HepG2 (cell line): ENCODE measurements around the gene LECT2. TPM values are rescaled to one million over a fixed set of nuclear protein-coding genes. Genes with fewer than 3 reads are reported as not detected.

Experiments used
- GZF1 ChIP-seq: sonication (generic); formaldehyde crosslinking; IDR thresholded peaks from 2 replicates; pipeline ENCODE4 v1.5.1; 2020; ENCODE audit warnings: mild to moderate bottlenecking, missing genetic modification reagents
- HOXD1 ChIP-seq: sonication (generic); formaldehyde crosslinking; IDR thresholded peaks from 2 replicates; pipeline ENCODE4 v1.5.0; 2020; ENCODE audit warnings: missing genetic modification reagents
- KLF11 ChIP-seq: IDR thresholded peaks from 2 replicates; pipeline ENCODE4 v1.6.1; 2016; ENCODE audit warnings: missing compliant biosample characterization
- NFYC ChIP-seq: IDR thresholded peaks from 2 replicates; pipeline ENCODE4 v1.6.1; 2016; ENCODE audit warnings: missing genetic modification reagents, missing compliant biosample characterization
- RBM39 ChIP-seq: fragments of 200-400 bp; formaldehyde crosslinking; IDR thresholded peaks from one replicate; pipeline ENCODE4 v1.6.1; 2018; ENCODE audit warnings: antibody characterized with exemption, mild to moderate bottlenecking, low read depth, low read length; ENCODE audit not compliant: poor library complexity, severe bottlenecking
- SKIL ChIP-seq: sonication (generic); formaldehyde crosslinking; IDR thresholded peaks from 2 replicates; pipeline ENCODE4 v1.8.0; 2022; ENCODE audit warnings: missing genetic modification reagents, mild to moderate bottlenecking, moderate library complexity, borderline replicate concordance
- SMAD3 ChIP-seq: sonication (generic); formaldehyde crosslinking; IDR thresholded peaks from 2 replicates; pipeline ENCODE4 v1.4.0; 2020; ENCODE audit warnings: missing genetic modification reagents
- SNAI1 ChIP-seq: sonication (generic); formaldehyde crosslinking; IDR thresholded peaks from 2 replicates; pipeline ENCODE4 v1.5.0; 2020; ENCODE audit warnings: mild to moderate bottlenecking, missing genetic modification reagents, borderline replicate concordance
- TIGD3 ChIP-seq: sonication (generic); formaldehyde crosslinking; IDR thresholded peaks from 2 replicates; pipeline ENCODE4 v1.5.1; 2020; ENCODE audit warnings: mild to moderate bottlenecking, missing genetic modification reagents, borderline replicate concordance
- ZBTB43 ChIP-seq: sonication (generic); formaldehyde crosslinking; conservative IDR thresholded peaks from 2 replicates; pipeline ENCODE4 v1.4.0; 2020; ENCODE audit warnings: missing genetic modification reagents
- ZC3H13 ChIP-seq: sonication (generic); formaldehyde crosslinking; IDR thresholded peaks from 2 replicates; pipeline ENCODE4 v1.8.1; 2023; ENCODE audit warnings: mild to moderate bottlenecking, missing genetic modification reagents, moderate library complexity
- ZKSCAN1 ChIP-seq: fragments of 150-350 bp; IDR thresholded peaks from 2 replicates; pipeline ENCODE4 v1.6.1; 2014; ENCODE audit warnings: low read length
- ZNF251 ChIP-seq: sonication (generic); formaldehyde crosslinking; IDR thresholded peaks from 2 replicates; pipeline ENCODE4 v1.9.0; 2021; ENCODE audit warnings: mild to moderate bottlenecking, missing genetic modification reagents
- ZNF260 ChIP-seq: sonication (generic); formaldehyde crosslinking; IDR thresholded peaks from 2 replicates; pipeline ENCODE4 v1.4.0; 2020; ENCODE audit warnings: missing genetic modification reagents, low read depth, mild to moderate bottlenecking, borderline replicate concordance
- ZNF547 ChIP-seq: sonication (generic); formaldehyde crosslinking; IDR thresholded peaks from 2 replicates; pipeline ENCODE4 v1.5.1; 2020; ENCODE audit warnings: mild to moderate bottlenecking, missing genetic modification reagents
- ZNF589 ChIP-seq: sonication (generic); formaldehyde crosslinking; conservative IDR thresholded peaks from 2 replicates; pipeline ENCODE4 v1.8.0; 2022; ENCODE audit warnings: mild to moderate bottlenecking, moderate library complexity, missing genetic modification reagents
- ZNF782 ChIP-seq: sonication (generic); formaldehyde crosslinking; IDR thresholded peaks from 2 replicates; pipeline ENCODE4 v1.4.0; 2020; ENCODE audit warnings: missing genetic modification reagents, mild to moderate bottlenecking, borderline replicate concordance
- polyA plus RNA-seq, 8 experiments: library from polyadenylated mRNA; depleted of rRNA in 3 of 8; stranded (reverse) in 7 of 8; unstranded in 1 of 8; fragments of >200 nt; fragmentation: Illumina TruSeq in 4 of 8; extraction: Trizol in 4 of 8; gene quantifications; 2 replicates each; pipeline versions ENCODE4 v1.2.1 to v1.2.3, GENCODE V29; 2011 to 2016; ENCODE audit warnings: low read depth in 4 of 8, missing spikeins in 1 of 8, mixed read lengths in 1 of 8; ENCODE audit not compliant: insufficient read depth in 1 of 8
- total RNA-seq, 5 experiments: library from RNA; depleted of rRNA; stranded (reverse); fragments of >200 nt; fragmentation: Illumina TruSeq; extraction: Trizol; gene quantifications; 2 replicates each; pipeline ENCODE4 v1.2.3, GENCODE V29; 2016; ENCODE audit warnings: low read depth in 1 of 5
- TF ChIP-seq, protein P1 (sequence below): IDR thresholded peaks from 2 replicates; pipeline ENCODE4 v1.6.1; 2018; ENCODE audit warnings: missing genetic modification reagents, mild to moderate bottlenecking, missing compliant biosample characterization
- TF ChIP-seq, protein P2 (sequence below): sonication (generic); formaldehyde crosslinking; IDR thresholded peaks from 2 replicates; pipeline ENCODE4 v1.5.1; 2020; ENCODE audit warnings: missing genetic modification reagents, mild to moderate bottlenecking, borderline replicate concordance
- TF ChIP-seq, protein P3 (sequence below): sonication (generic); formaldehyde crosslinking; conservative IDR thresholded peaks from 2 replicates; pipeline ENCODE4 v1.5.0; 2020; ENCODE audit warnings: missing genetic modification reagents

LECT2 gene
- total and polyA plus RNA-seq, 2 of the 13 experiments (the other 11 are each of a cell fraction or from before 2014, with no cell fraction given) = not detected

GRCh38 chr5:135973323-135974020, 18.7 kb upstream of the LECT2 start (continued):
- peak; percentile 89 for TF ChIP-seq HOXD1 (CRISPR knock-in tag)
- TF ChIP-seq ZNF782 (CRISPR knock-in tag) = no peak
- no peak for TF ChIP-seq RBM39
- peak; percentile 95 for TF ChIP-seq SKIL (CRISPR knock-in tag)
- peak; percentile 73 for TF ChIP-seq ZKSCAN1
- TF ChIP-seq, protein P1, sequence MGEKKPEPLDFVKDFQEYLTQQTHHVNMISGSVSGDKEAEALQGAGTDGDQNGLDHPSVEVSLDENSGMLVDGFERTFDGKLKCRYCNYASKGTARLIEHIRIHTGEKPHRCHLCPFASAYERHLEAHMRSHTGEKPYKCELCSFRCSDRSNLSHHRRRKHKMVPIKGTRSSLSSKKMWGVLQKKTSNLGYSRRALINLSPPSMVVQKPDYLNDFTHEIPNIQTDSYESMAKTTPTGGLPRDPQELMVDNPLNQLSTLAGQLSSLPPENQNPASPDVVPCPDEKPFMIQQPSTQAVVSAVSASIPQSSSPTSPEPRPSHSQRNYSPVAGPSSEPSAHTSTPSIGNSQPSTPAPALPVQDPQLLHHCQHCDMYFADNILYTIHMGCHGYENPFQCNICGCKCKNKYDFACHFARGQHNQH (CRISPR knock-in tag) = peak; percentile 100
- TF ChIP-seq, protein P2, sequence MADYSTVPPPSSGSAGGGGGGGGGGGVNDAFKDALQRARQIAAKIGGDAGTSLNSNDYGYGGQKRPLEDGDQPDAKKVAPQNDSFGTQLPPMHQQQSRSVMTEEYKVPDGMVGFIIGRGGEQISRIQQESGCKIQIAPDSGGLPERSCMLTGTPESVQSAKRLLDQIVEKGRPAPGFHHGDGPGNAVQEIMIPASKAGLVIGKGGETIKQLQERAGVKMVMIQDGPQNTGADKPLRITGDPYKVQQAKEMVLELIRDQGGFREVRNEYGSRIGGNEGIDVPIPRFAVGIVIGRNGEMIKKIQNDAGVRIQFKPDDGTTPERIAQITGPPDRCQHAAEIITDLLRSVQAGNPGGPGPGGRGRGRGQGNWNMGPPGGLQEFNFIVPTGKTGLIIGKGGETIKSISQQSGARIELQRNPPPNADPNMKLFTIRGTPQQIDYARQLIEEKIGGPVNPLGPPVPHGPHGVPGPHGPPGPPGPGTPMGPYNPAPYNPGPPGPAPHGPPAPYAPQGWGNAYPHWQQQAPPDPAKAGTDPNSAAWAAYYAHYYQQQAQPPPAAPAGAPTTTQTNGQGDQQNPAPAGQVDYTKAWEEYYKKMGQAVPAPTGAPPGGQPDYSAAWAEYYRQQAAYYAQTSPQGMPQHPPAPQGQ (CRISPR knock-in tag) = no peak
- no peak for TF ChIP-seq ZNF251 (CRISPR knock-in tag)
- no peak for TF ChIP-seq NFYC (CRISPR knock-in tag)
- no peak for TF ChIP-seq GZF1 (CRISPR knock-in tag)
- no peak for TF ChIP-seq TIGD3 (CRISPR knock-in tag)
- TF ChIP-seq ZNF547 (CRISPR knock-in tag) = 0 out of 2 replicates have a peak, but pooled peaks have one; percentile 57
- TF ChIP-seq SNAI1 (CRISPR knock-in tag) = no peak
- TF ChIP-seq, protein P3, sequence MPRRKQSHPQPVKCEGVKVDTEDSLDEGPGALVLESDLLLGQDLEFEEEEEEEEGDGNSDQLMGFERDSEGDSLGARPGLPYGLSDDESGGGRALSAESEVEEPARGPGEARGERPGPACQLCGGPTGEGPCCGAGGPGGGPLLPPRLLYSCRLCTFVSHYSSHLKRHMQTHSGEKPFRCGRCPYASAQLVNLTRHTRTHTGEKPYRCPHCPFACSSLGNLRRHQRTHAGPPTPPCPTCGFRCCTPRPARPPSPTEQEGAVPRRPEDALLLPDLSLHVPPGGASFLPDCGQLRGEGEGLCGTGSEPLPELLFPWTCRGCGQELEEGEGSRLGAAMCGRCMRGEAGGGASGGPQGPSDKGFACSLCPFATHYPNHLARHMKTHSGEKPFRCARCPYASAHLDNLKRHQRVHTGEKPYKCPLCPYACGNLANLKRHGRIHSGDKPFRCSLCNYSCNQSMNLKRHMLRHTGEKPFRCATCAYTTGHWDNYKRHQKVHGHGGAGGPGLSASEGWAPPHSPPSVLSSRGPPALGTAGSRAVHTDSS = no peak
- TF ChIP-seq ZC3H13 (CRISPR knock-in tag) = no peak
- no peak for TF ChIP-seq KLF11 (CRISPR knock-in tag)
- TF ChIP-seq SMAD3 (CRISPR knock-in tag) = peak; percentile 98
- no peak for TF ChIP-seq ZNF589 (CRISPR knock-in tag)
- TF ChIP-seq ZNF260 (CRISPR knock-in tag) = no peak
- TF ChIP-seq ZBTB43 (CRISPR knock-in tag) = peak; percentile 87
